ENCODE results near the gene RBM5. TPM values are rescaled to one million over a fixed set of nuclear protein-coding genes. Genes with fewer than 3 reads are reported as not detected.
A peak's percentile ranks its signal among the peaks of the same experiment; 100 is the strongest.

Gene RBM5
- total and polyA plus RNA-seq, 4 donors: 223 to 366 (median 266) TPM

GRCh38 chr3:50136714-50137405 lies 48.1 kb downstream of the RBM5 start:
- Histone ChIP-seq H3K27me3 (ENCODE audit: control insufficient read depth, insufficient read depth, low read length) (no peaks in the 10 kb centered on the region), H3K9me3 (ENCODE audit: control insufficient read depth, insufficient read depth, low read length) (no peaks in the 10 kb centered on the region), H3K4me1 (ENCODE audit: control insufficient read depth, insufficient read depth, low read length) (peaks cover 59% of the 10 kb centered on the region), H3K27ac (ENCODE audit: low read depth, low read length) (no peak overlapping the region), H3K4me3 (ENCODE audit: low read depth, low read length) (no peak overlapping the region), H3K36me3 (ENCODE audit: control insufficient read depth, insufficient read depth, low read length) (no peaks in the 10 kb centered on the region)
- no peak for DNase-seq (ENCODE audit: low read depth in 4 of 6, low spot score in 6 of 6)
- WGBS (ENCODE audit: insufficient coverage): 53% methylated on average over 6 of the region's 6 CpGs

DNA sequence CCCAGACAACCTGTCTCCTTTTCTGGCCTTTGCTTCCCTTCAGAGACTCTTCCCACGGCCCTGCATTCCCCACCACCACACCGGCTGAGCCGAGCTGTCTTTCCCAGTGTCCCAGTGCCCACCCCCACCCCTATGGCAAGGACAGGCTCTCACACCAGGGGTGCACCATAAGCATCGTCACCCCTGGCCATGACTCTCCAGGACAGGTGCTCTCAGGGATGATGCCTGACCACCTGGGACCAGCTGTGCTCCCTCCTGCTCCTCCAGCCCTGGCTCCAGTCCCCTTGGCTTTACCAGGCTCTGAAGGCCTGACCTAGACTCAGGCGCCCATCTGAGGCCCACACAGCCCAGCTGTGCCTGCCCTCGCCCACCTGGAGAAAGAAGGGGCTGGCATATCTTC lies 48.8 kb downstream of the RBM5 start:
- WGBS (ENCODE audit: insufficient coverage): 66% methylated on average over 5 of the region's 6 CpGs
- H3K9me3 ChIP-seq (ENCODE audit: control insufficient read depth, insufficient read depth, low read length): no peaks in the 10 kb centered on the region
- no peak overlapping the region for H3K27ac ChIP-seq (ENCODE audit: low read depth, low read length)
- no peaks in the 10 kb centered on the region for H3K27me3 ChIP-seq (ENCODE audit: control insufficient read depth, insufficient read depth, low read length)
- no peaks in the 10 kb centered on the region for H3K36me3 ChIP-seq (ENCODE audit: control insufficient read depth, insufficient read depth, low read length)
- H3K4me1 ChIP-seq (ENCODE audit: control insufficient read depth, insufficient read depth, low read length): peaks cover 56% of the 10 kb centered on the region
- H3K4me3 ChIP-seq (ENCODE audit: low read depth, low read length): no peak overlapping the region
- no peak for DNase-seq (ENCODE audit: low read depth in 4 of 6, low spot score in 6 of 6)

DNA sequence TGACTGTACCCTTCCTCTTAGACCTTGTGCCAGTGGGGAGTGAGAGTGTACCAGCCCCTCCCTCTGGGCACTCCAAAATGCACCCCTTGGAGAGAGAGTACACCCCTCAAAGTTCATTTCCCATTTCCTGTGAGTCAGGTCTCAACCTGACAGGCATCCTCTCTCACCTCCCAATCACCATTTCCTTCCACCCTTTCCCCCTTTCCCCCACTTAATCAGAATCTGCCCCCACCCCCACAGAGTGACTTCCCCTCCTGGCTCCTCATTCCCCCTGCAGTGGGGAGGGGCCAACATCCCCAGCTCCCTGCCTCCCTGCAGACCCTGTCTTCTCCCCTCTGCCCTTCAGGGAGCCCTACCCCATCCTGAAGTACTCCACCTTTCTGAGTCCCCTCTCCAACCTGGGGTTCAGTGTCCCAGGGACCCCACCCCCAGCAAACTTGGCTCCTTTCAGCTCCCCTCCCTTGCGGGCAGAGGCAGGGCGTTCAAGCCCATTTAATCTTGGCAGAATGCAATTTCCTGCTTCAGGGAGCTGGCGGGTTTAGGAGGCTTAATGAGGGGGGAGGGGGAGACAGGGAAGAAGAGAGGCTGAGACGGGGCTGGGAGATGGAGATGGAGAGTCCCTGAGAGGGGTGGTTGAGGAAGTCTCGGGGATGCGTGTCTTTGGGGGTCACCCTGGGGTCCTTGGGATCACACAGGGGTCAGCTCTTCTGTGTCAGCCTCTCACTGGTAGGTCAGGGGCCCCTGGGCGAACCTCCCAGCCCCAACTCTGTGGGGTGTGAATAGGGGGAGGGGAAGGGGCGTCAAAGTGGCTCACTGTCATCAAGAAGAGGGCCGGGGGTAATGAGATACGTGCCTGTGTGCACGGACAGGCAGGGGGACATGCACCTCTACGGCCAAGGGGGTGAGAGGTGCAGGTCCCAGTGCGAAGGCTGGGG lies 49.8 kb downstream of the RBM5 start:
- no peak overlapping the region for H3K4me3 ChIP-seq (ENCODE audit: low read depth, low read length)
- 18% methylated on average over 11 of the region's 13 CpGs for WGBS (ENCODE audit: insufficient coverage)
- no peaks in the 10 kb centered on the region for H3K27me3 ChIP-seq (ENCODE audit: control insufficient read depth, insufficient read depth, low read length)
- no peaks in the 10 kb centered on the region for H3K9me3 ChIP-seq (ENCODE audit: control insufficient read depth, insufficient read depth, low read length)
- H3K36me3 ChIP-seq (ENCODE audit: control insufficient read depth, insufficient read depth, low read length): no peaks in the 10 kb centered on the region
- peaks cover 46% of the 10 kb centered on the region for H3K4me1 ChIP-seq (ENCODE audit: control insufficient read depth, insufficient read depth, low read length)
- DNase-seq (ENCODE audit: low read depth in 4 of 6, low spot score in 6 of 6): peak in 3 of 6 donors; percentile 49 to 94 (median 83)
- H3K27ac ChIP-seq (ENCODE audit: low read depth, low read length): no peak overlapping the region

- H3K36me3 ChIP-seq (ENCODE audit: control insufficient read depth, insufficient read depth, low read length): no peaks in the 10 kb centered on the region
- WGBS (ENCODE audit: insufficient coverage): 51% methylated on average over 6 of the region's 6 CpGs
- H3K9me3 ChIP-seq (ENCODE audit: control insufficient read depth, insufficient read depth, low read length): no peaks in the 10 kb centered on the region
- no peaks in the 10 kb centered on the region for H3K27me3 ChIP-seq (ENCODE audit: control insufficient read depth, insufficient read depth, low read length)
- no peak for DNase-seq (ENCODE audit: low read depth in 4 of 6, low spot score in 6 of 6)
- peaks cover 43% of the 10 kb centered on the region for H3K4me1 ChIP-seq (ENCODE audit: control insufficient read depth, insufficient read depth, low read length)
- no peak overlapping the region for H3K4me3 ChIP-seq (ENCODE audit: low read depth, low read length)
- H3K27ac ChIP-seq (ENCODE audit: low read depth, low read length): no peak overlapping the region
These were observed 50.6 kb downstream of the RBM5 start for GRCh38 chr3:50139308-50139707.

GRCh38 chr3:50139718-50140423 lies 51.2 kb downstream of the RBM5 start:
- Histone ChIP-seq H3K4me1 (ENCODE audit: control insufficient read depth, insufficient read depth, low read length) (peaks cover 43% of the 10 kb centered on the region), H3K27ac (ENCODE audit: low read depth, low read length) (no peak overlapping the region), H3K4me3 (ENCODE audit: low read depth, low read length) (no peak overlapping the region), H3K27me3 (ENCODE audit: control insufficient read depth, insufficient read depth, low read length) (no peaks in the 10 kb centered on the region), H3K36me3 (ENCODE audit: control insufficient read depth, insufficient read depth, low read length) (no peaks in the 10 kb centered on the region), H3K9me3 (ENCODE audit: control insufficient read depth, insufficient read depth, low read length) (no peaks in the 10 kb centered on the region)
- DNase-seq (ENCODE audit: low read depth in 4 of 6, low spot score in 6 of 6): no peak
- WGBS (ENCODE audit: insufficient coverage): 88% methylated on average over 13 of the region's 13 CpGs

DNA sequence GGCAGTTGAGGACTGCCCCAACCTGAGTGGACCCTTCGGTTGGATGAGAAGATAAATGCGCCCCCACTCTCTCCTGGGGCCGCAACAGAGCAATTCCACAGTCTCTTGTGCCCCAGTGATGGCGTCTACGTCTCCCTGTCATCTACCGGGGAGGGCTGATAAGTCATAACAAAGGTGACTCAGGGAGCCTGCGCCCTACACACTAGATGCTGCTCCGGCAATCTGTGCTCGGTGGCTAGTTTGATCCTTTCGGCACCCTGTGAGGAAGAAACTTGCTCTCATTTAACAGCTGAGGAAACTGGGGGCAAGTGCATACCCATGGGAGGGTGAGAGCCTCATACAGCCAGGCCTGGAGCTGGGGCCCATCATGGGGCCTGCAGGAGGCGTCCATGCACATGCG lies 52.3 kb downstream of the RBM5 start:
- 88% methylated on average over 12 of the region's 12 CpGs for WGBS (ENCODE audit: insufficient coverage)
- DNase-seq (ENCODE audit: low read depth in 4 of 6, low spot score in 6 of 6): no peak

GRCh38 chr3:50146316-50146901 lies 57.7 kb downstream of the RBM5 start:
- H3K27ac ChIP-seq (ENCODE audit: low read depth, low read length): no peak overlapping the region
- no peak overlapping the region for H3K4me3 ChIP-seq (ENCODE audit: low read depth, low read length)
- no peaks in the 10 kb centered on the region for H3K27me3 ChIP-seq (ENCODE audit: control insufficient read depth, insufficient read depth, low read length)
- H3K36me3 ChIP-seq (ENCODE audit: control insufficient read depth, insufficient read depth, low read length): no peaks in the 10 kb centered on the region
- no peaks in the 10 kb centered on the region for H3K9me3 ChIP-seq (ENCODE audit: control insufficient read depth, insufficient read depth, low read length)
- 80% methylated on average over 1 of the region's 3 CpGs for WGBS (ENCODE audit: insufficient coverage)
- DNase-seq (ENCODE audit: low read depth in 4 of 6, low spot score in 6 of 6): no peak
- H3K4me1 ChIP-seq (ENCODE audit: control insufficient read depth, insufficient read depth, low read length): peaks cover 16% of the 10 kb centered on the region

More for the DNA sequence above, 52.3 kb downstream of the RBM5 start:
- Histone ChIP-seq H3K9me3 (ENCODE audit: control insufficient read depth, insufficient read depth, low read length) (no peaks in the 10 kb centered on the region), H3K27ac (ENCODE audit: low read depth, low read length) (no peak overlapping the region), H3K36me3 (ENCODE audit: control insufficient read depth, insufficient read depth, low read length) (no peaks in the 10 kb centered on the region), H3K4me3 (ENCODE audit: low read depth, low read length) (no peak overlapping the region), H3K27me3 (ENCODE audit: control insufficient read depth, insufficient read depth, low read length) (no peaks in the 10 kb centered on the region), H3K4me1 (ENCODE audit: control insufficient read depth, insufficient read depth, low read length) (peaks cover 43% of the 10 kb centered on the region)

GRCh38 chr3:50147016-50147415 lies 58.3 kb downstream of the RBM5 start:
- Histone ChIP-seq H3K27ac (ENCODE audit: low read depth, low read length) (no peak overlapping the region), H3K9me3 (ENCODE audit: control insufficient read depth, insufficient read depth, low read length) (no peaks in the 10 kb centered on the region), H3K4me3 (ENCODE audit: low read depth, low read length) (no peak overlapping the region), H3K27me3 (ENCODE audit: control insufficient read depth, insufficient read depth, low read length) (no peaks in the 10 kb centered on the region), H3K4me1 (ENCODE audit: control insufficient read depth, insufficient read depth, low read length) (peaks cover 20% of the 10 kb centered on the region), H3K36me3 (ENCODE audit: control insufficient read depth, insufficient read depth, low read length) (no peaks in the 10 kb centered on the region)
- 89% methylated on average over 6 of the region's 7 CpGs for WGBS (ENCODE audit: insufficient coverage)
- DNase-seq (ENCODE audit: low read depth in 4 of 6, low spot score in 6 of 6): no peak

GRCh38 chr3:50147447-50147846 lies 58.7 kb downstream of the RBM5 start:
- no peaks in the 10 kb centered on the region for H3K9me3 ChIP-seq (ENCODE audit: control insufficient read depth, insufficient read depth, low read length)
- no peaks in the 10 kb centered on the region for H3K36me3 ChIP-seq (ENCODE audit: control insufficient read depth, insufficient read depth, low read length)
- 93% methylated on average over 2 of the region's 2 CpGs for WGBS (ENCODE audit: insufficient coverage)
- peaks cover 20% of the 10 kb centered on the region for H3K4me1 ChIP-seq (ENCODE audit: control insufficient read depth, insufficient read depth, low read length)
- no peak overlapping the region for H3K4me3 ChIP-seq (ENCODE audit: low read depth, low read length)
- no peaks in the 10 kb centered on the region for H3K27me3 ChIP-seq (ENCODE audit: control insufficient read depth, insufficient read depth, low read length)
- no peak for DNase-seq (ENCODE audit: low read depth in 4 of 6, low spot score in 6 of 6)
- H3K27ac ChIP-seq (ENCODE audit: low read depth, low read length): no peak overlapping the region
